G401 (cell line): ENCODE data around the gene DISC1. TPM values are rescaled to one million over a fixed set of nuclear protein-coding genes. Genes with fewer than 3 reads are reported as not detected.
"Not testable (repeated sequence)": the region's sequence is repeated elsewhere in the genome, so short reads cannot be mapped to it uniquely, and the experiment has no call there.

Source experiments
- DNase-seq: peaks from one replicate; pipeline ENCODE4 v3.0.0-alpha.2; 2015; ENCODE audit warnings: low spot score
- in situ Hi-C: cut with HindIII; loops from 2 replicates; pipeline ENCODE4 v1.10.0; 2016; ENCODE audit warnings: low sequenced_read_pairs, mixed read lengths
- total RNA-seq: library from RNA; depleted of rRNA; stranded (reverse); fragments of >200 nt; shearing (Covaris generic); gene quantifications from 2 replicates; pipeline ENCODE4 v1.2.3, GENCODE V29; 2014

DISC1 gene
- total RNA-seq, 1 experiment from 2014 or later, result 6.1 TPM

- no peak for DNase-seq
- in situ Hi-C loops, result no loop called here
These were observed 112.0 kb downstream of the DISC1 start for GRCh38 chr1:231738554-231738953.

DNA sequence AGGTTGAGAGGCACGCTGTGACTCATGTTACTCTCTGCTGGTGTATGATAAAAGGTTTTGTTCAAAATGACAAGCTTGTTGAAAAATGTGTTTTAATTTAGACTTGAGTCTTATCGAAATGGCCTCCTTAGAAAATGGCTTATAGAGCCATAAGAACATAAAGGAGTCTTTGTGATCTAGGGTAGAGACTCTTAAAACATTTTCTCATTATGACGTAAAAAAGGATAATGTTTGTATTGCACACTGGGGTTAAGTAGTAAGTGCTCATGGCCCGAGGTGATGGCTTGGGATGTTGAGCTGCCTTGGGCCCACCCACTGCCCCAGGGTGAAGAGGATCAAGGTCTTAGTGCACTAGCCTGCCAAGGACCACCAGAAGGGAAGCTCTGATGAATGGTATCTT is 117.4 kb downstream of the DISC1 start:
- no peak for DNase-seq
- in situ Hi-C loops, result no loop called here

DNA sequence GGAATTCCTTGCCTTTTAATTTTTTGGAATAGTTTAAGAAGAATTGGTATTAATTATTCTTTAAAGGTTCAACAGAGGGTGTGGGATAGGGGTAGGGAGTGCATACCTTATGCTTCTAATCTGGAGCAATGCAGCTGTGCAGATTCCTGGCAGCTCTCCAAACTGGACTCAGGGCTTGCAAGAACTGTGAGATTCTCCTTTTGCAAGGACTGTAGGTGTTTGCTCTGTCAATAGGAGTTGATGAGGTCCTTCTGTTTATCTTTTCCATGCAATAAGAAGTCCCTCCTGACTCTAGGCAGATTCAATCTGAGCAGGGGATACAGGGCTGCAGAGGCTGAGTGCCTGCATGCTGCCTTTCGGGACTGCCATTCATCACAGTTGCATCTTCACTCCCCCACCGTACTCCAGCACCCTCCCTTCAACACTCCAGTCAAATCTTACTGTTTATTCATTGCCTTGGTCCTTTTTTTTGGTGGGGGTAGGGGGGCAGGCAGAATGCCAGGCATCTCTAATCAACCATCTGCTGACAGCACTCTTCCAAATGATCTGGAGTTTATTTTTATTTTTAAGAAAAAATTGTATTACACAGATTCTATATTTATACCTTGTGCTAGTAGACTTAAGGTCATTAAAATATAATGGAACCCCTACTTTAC is 122.3 kb downstream of the DISC1 start:
- in situ Hi-C loops, result no loop called here
- DNase-seq, result no peak

GRCh38 chr1:231750296-231750695 is 123.7 kb downstream of the DISC1 start:
- in situ Hi-C loops, result no loop called here
- no peak for DNase-seq

GRCh38 chr1:231750818-231751362 is 124.3 kb downstream of the DISC1 start:
- in situ Hi-C loops, result no loop called here
- no peak for DNase-seq

DNA sequence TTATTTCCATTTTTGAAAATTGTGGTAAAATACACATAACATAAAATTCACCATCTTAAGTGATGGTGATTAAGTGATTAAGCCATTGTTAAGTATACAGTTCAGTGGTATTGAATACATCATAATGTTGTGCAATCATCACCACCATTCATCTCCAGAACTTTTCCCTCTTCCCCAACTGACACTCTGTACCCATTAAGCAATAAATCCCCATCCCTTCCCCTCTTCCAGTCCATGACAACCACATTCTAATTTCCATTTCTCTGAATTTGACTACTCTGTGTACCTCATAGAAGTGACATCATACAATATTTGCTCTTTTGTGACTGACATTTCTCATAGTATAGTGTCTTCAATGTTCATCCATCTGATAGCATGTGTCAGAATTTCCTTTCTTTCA is 124.8 kb downstream of the DISC1 start:
- in situ Hi-C loops, result no loop called here
- DNase-seq, result no peak

- in situ Hi-C loops, result no loop called here
- no peak for DNase-seq
These were observed 126.7 kb downstream of the DISC1 start for GRCh38 chr1:231753313-231753712.

- DNase-seq, result no peak
- in situ Hi-C loops, result no loop called here
These were observed 130.5 kb downstream of the DISC1 start for GRCh38 chr1:231757101-231757404.

GRCh38 chr1:231757759-231758158 is 131.2 kb downstream of the DISC1 start:
- no peak for DNase-seq
- in situ Hi-C loops, result no loop called here

- in situ Hi-C loops, result no loop called here
- no peak for DNase-seq
These were observed 134.7 kb downstream of the DISC1 start for GRCh38 chr1:231761252-231761651.

DNA sequence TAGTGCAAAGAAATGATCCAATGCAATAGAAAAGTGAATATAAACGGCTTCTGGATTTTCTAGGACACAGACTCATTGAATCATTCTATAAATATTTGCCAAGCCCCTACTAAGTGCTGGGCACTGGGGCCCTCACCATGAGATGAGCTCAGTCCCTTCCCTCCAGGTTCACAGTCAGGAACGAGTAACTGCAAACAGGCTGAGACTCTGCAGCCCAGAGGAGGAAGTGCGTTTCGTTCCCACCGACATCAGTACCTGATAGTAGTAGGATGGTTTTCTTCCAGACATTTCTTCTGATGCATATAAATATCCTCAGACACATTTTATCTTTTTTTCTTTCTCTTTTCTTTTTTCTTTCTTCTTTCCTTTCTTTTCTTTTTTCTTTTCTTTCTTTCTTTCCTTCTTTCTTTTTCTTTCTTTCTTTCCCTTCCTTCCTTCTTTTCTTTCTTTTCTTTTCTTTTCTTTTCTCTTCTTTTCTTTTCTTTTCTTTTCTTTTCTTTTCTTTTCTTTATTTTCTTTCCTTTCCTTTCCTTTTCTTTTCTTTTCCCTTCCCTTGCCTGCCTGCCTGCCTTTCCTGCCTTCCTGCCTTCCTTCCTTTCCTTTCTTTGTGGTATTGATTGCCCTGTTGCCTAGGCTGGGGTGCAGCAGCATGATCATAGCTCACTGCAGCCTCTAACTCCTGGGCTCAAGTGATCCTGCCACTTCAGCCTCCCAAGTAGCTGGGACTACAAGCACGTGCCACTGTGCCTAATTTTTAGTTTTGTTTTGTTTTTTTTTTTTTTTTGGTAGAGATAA is 135.4 kb downstream of the DISC1 start:
- in situ Hi-C loops, result no loop called here
- DNase-seq, result no peak

GRCh38 chr1:231763456-231763855 is 136.9 kb downstream of the DISC1 start:
- in situ Hi-C loops, result no loop called here
- no peak for DNase-seq

GRCh38 chr1:231765825-231766224 is 139.2 kb downstream of the DISC1 start:
- DNase-seq, in situ Hi-C loops: not testable (repeated sequence)

DNA sequence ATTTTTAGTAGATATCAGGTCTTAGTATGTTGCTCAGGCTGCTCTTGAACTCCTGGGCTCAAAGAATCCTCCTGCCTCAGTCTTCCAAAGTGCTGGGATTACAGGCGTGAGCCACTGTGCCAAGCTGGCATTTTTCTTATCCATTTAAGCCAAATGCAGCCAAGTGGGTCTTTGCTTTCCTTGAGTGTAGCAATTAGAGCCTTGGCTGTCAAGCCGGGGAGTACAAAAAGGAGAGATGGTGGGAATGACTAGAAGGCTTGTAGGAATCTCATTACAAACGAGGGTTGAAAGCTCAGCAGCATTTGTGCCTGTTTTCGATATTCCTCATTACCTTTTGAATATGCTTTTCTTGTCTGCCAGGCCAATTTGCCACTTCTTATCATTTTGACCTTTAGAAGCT is 140.9 kb downstream of the DISC1 start:
- no peak for DNase-seq
- in situ Hi-C loops, result no loop called here

DNA sequence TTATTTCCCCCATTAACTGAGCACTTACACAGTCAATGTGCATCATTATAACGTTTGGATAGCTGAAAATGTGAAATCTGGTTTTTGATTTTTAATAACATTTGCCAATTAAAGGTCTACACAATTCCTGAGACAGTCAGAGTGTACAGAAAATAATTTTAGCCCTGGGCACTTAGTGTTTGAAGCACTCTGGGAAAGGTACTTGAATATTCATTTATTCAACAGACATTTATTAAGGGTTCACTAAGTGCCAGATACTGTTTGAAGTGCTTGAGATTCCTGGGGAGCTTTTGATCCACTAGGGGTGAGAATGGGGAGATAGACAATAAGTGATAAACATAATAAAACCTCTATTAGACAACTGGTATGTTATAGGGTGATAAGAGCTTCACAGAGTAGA is 141.8 kb downstream of the DISC1 start:
- in situ Hi-C loops, result no loop called here
- DNase-seq, result no peak

DNA sequence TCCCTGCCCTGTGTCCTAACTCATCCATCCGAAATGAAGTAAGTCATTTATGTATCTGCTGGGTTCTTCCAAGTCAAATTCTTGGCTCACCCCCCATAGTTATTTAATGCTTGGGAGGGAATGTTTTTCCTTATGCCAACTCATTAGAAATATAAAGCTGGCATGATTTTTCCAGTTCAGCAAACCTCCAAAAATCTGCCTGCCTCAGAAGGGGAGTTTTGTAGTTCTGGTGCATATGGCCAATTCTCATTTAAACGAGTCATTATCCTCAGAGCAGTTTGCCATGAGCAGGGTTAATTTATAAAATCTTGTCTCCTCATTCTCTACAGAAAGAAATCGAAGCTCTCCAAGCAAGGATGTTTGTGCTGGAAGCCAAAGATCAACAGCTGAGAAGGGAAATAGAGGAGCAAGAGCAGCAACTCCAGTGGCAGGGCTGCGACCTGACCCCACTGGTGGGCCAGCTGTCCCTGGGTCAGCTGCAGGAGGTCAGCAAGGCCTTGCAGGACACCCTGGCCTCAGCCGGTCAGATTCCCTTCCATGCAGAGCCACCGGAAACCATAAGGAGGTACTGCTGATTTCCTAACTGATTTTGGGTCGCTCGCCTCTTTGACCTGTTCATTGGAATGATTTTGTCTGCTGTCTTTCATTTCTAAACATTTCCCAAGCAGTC is 144.1 kb downstream of the DISC1 start:
- in situ Hi-C loops, result no loop called here
- no peak for DNase-seq

GRCh38 chr1:231774719-231775335 is 148.2 kb downstream of the DISC1 start:
- in situ Hi-C loops, result no loop called here
- DNase-seq, result no peak

DNA sequence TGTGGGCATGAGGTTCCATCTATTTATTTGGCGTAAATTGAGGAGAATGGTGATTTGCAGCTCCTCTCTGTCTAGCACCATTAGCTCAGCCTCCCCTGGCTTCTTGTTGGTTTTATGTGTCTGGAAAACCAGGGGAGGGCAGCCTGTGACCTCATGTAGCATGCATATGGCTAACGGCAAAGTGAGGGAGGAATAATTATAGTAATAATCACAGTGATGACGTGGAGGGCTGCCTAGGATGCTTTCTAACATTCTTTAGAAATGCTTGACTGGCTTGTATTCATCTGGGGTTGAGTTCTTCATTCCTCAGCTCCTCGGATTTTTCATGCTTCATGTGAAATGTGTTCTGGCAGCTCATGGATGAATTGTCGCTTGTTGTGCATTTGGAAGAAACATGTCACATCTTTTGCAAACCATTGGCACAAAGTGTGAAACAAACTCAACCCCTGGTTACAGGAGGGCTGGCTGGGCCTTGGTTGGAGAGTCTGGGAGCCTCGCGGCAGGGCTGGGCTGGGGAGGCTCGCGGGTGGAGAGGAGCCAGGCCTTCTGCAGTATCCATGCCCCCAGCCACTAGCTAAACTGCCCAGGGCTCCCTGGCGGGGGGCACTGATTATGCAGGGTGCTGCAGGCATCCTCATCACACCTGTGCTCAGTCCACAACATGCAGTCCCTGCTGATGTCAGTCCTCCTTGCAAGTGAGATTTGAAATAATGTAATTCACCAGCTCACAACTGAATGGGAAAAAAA is 149.6 kb downstream of the DISC1 start:
- no peak for DNase-seq

GRCh38 chr1:231776757-231777062 is 150.1 kb downstream of the DISC1 start:
- in situ Hi-C loops, result no loop called here
- no peak for DNase-seq

More for the DNA sequence above, 149.6 kb downstream of the DISC1 start:
- in situ Hi-C loops, result no loop called here
